Karpas-422 (cell line): Measurements from ENCODE around the gene PRKCE. TPM values are rescaled to one million over a fixed set of nuclear protein-coding genes. Genes with fewer than 3 reads are reported as not detected.
A peak's percentile ranks its signal among the peaks of the same experiment; 100 is the strongest.

Source experiments
- DNase-seq: peaks from one replicate; pipeline ENCODE4 v3.0.0-alpha.2; 2015
- H2AFZ ChIP-seq: fragments of 200-600 bp; sonication (generic); 2 replicates; pipeline ENCODE4 v1.6.1; 2014; ENCODE audit warnings: antibody characterized with exemption, low read length, mixed read lengths
- H3K27ac ChIP-seq: fragments of 200-600 bp; sonication (generic); 2 replicates; pipeline ENCODE4 v1.5.1; 2014; ENCODE audit warnings: mild to moderate bottlenecking, low read length, moderate library complexity
- H3K27me3 ChIP-seq: fragments of 200-600 bp; sonication (generic); 2 replicates; pipeline ENCODE4 v1.6.1; 2014; ENCODE audit warnings: low read length, mixed read lengths
- H3K36me3 ChIP-seq: fragments of 200-600 bp; sonication (generic); 2 replicates; pipeline ENCODE4 v1.6.1; 2014; ENCODE audit warnings: low read length, mixed read lengths; ENCODE audit not compliant: insufficient read depth
- H3K4me1 ChIP-seq: fragments of 200-600 bp; sonication (generic); 2 replicates; pipeline ENCODE4 v1.6.1; 2014; ENCODE audit warnings: mild to moderate bottlenecking, low read length, mixed read lengths
- H3K4me2 ChIP-seq: fragments of 200-600 bp; sonication (generic); 2 replicates; pipeline ENCODE4 v1.6.1; 2014; ENCODE audit warnings: low read length, low read depth, mild to moderate bottlenecking; ENCODE audit not compliant: poor library complexity, severe bottlenecking
- H3K4me3 ChIP-seq: fragments of 200-600 bp; sonication (generic); 2 replicates; pipeline ENCODE4 v1.5.1; 2014; ENCODE audit warnings: mild to moderate bottlenecking, antibody characterized with exemption, low read length, mixed read lengths
- H3K79me2 ChIP-seq: fragments of 200-600 bp; sonication (generic); 2 replicates; pipeline ENCODE4 v1.6.1; 2014; ENCODE audit warnings: mild to moderate bottlenecking, low read length, mixed read lengths
- H3K9ac ChIP-seq: fragments of 200-600 bp; sonication (generic); 2 replicates; pipeline ENCODE4 v1.6.0; 2014; ENCODE audit warnings: low read length
- H3K9me2 ChIP-seq: fragments of 200-600 bp; sonication (generic), shearing (Covaris generic); replicated peaks from 2 replicates; pipeline ENCODE4 v1.6.0; 2014; ENCODE audit warnings: mild to moderate bottlenecking, low read length, moderate library complexity; ENCODE audit not compliant: insufficient read depth
- H3K9me3 ChIP-seq: fragments of 300-700, 200-600 bp; sonication (generic); 2 replicates; pipeline ENCODE4 v1.6.1; 2014; ENCODE audit warnings: low read length, mixed read lengths
- H4K20me1 ChIP-seq: fragments of 200-600 bp; sonication (generic); 2 replicates; pipeline ENCODE4 v1.6.1; 2014; ENCODE audit warnings: mild to moderate bottlenecking, antibody characterized with exemption, low read length, low read depth; ENCODE audit not compliant: insufficient read depth
- total RNA-seq: library from RNA; depleted of rRNA; stranded (reverse); fragments of >200 nt; shearing (Covaris generic); gene quantifications from 2 replicates; pipeline ENCODE4 v1.2.3, GENCODE V29; 2014; ENCODE audit warnings: low replicate concordance

PRKCE gene
- total RNA-seq, 1 experiment from 2014 or later: 61.8 TPM

- H3K9me2 ChIP-seq: no peaks in the 10 kb centered on the region
- peaks cover 96% of the 10 kb centered on the region for H3K79me2 ChIP-seq
- H3K9ac ChIP-seq: no peak overlapping the region
- no peaks in the 10 kb centered on the region for H3K36me3 ChIP-seq
- no peak overlapping the region for H3K4me2 ChIP-seq
- no peak overlapping the region for H3K4me3 ChIP-seq
- H3K27me3 ChIP-seq: no peaks in the 10 kb centered on the region
- no peak overlapping the region for H2AFZ ChIP-seq
- no peaks in the 10 kb centered on the region for H3K9me3 ChIP-seq
- H4K20me1 ChIP-seq: peaks cover 11% of the 10 kb centered on the region; the same call in 1 of the 2 replicates
- no peak for DNase-seq
- H3K27ac ChIP-seq: no peak overlapping the region
- peaks cover 19% of the 10 kb centered on the region for H3K4me1 ChIP-seq
Measured at GRCh38 chr2:45759310-45759851, 107.9 kb downstream of the PRKCE start.

GRCh38 chr2:45761635-45762034 is 110.2 kb downstream of the PRKCE start:
- Histone ChIP-seq H3K4me2 (no peak overlapping the region), H3K9me2 (no peaks in the 10 kb centered on the region), H3K27me3 (no peaks in the 10 kb centered on the region), H3K9me3 (no peaks in the 10 kb centered on the region), H2AFZ (no peak overlapping the region), H3K9ac (no peak overlapping the region), H3K27ac (no peak overlapping the region), H3K4me3 (no peak overlapping the region), H3K79me2 (peaks cover 96% of the 10 kb centered on the region), H4K20me1 (peaks cover 11% of the 10 kb centered on the region; the same call in 1 of the 2 replicates), H3K4me1 (peaks cover 42% of the 10 kb centered on the region), H3K36me3 (no peaks in the 10 kb centered on the region)
- no peak for DNase-seq

GRCh38 chr2:45763255-45763654 is 111.8 kb downstream of the PRKCE start:
- Histone ChIP-seq H3K36me3 (no peaks in the 10 kb centered on the region), H3K9me2 (no peaks in the 10 kb centered on the region), H3K79me2 (peaks cover 96% of the 10 kb centered on the region), H2AFZ (no peak overlapping the region), H3K9ac (no peak overlapping the region), H3K9me3 (no peaks in the 10 kb centered on the region), H3K27ac (no peak overlapping the region), H3K27me3 (no peaks in the 10 kb centered on the region), H3K4me1 (peaks cover 58% of the 10 kb centered on the region), H3K4me3 (no peak overlapping the region), H3K4me2 (no peak overlapping the region), H4K20me1 (0 out of 2 replicates have a peak, but pooled peaks cover 6% of the 10 kb centered on the region)
- DNase-seq: no peak

GRCh38 chr2:45763797-45764196 is 112.3 kb downstream of the PRKCE start:
- Histone ChIP-seq H2AFZ (no peak overlapping the region), H3K4me2 (no peak overlapping the region)

GRCh38 chr2:45765007-45765727 is 113.7 kb downstream of the PRKCE start:
- Histone ChIP-seq H3K27ac (peak overlapping the region; percentile 33), H3K9ac (no peak overlapping the region), H2AFZ (no peak overlapping the region), H4K20me1 (no peaks in the 10 kb centered on the region), H3K36me3 (no peaks in the 10 kb centered on the region), H3K4me2 (no peak overlapping the region), H3K9me2 (no peaks in the 10 kb centered on the region), H3K4me1 (peaks cover 77% of the 10 kb centered on the region), H3K4me3 (no peak overlapping the region), H3K9me3 (no peaks in the 10 kb centered on the region), H3K27me3 (no peaks in the 10 kb centered on the region), H3K79me2 (peaks cover 96% of the 10 kb centered on the region)
- no peak for DNase-seq

More at GRCh38 chr2:45763797-45764196, 112.3 kb downstream of the PRKCE start:
- H3K9ac ChIP-seq: no peak overlapping the region
- 0 out of 2 replicates have a peak overlapping the region, but pooled peaks have one; percentile 33 for H3K27ac ChIP-seq
- 0 out of 2 replicates have a peak, but pooled peaks cover 6% of the 10 kb centered on the region for H4K20me1 ChIP-seq
- H3K27me3 ChIP-seq: no peaks in the 10 kb centered on the region
- no peaks in the 10 kb centered on the region for H3K9me2 ChIP-seq
- no peak for DNase-seq
- H3K79me2 ChIP-seq: peaks cover 96% of the 10 kb centered on the region
- H3K4me3 ChIP-seq: no peak overlapping the region
- no peaks in the 10 kb centered on the region for H3K9me3 ChIP-seq
- H3K4me1 ChIP-seq: peaks cover 63% of the 10 kb centered on the region
- no peaks in the 10 kb centered on the region for H3K36me3 ChIP-seq

- H4K20me1 ChIP-seq: no peaks in the 10 kb centered on the region
- H3K9me2 ChIP-seq: no peaks in the 10 kb centered on the region
- H3K27me3 ChIP-seq: no peaks in the 10 kb centered on the region
- DNase-seq: no peak
- no peak overlapping the region for H3K4me3 ChIP-seq
- peaks cover 77% of the 10 kb centered on the region for H3K4me1 ChIP-seq
- H3K9me3 ChIP-seq: no peaks in the 10 kb centered on the region
- H3K36me3 ChIP-seq: no peaks in the 10 kb centered on the region
- H3K79me2 ChIP-seq: peaks cover 96% of the 10 kb centered on the region
- no peak overlapping the region for H2AFZ ChIP-seq
- H3K9ac ChIP-seq: no peak overlapping the region
- peak overlapping the region; percentile 33; the same call in 1 of the 2 replicates for H3K27ac ChIP-seq
- no peak overlapping the region for H3K4me2 ChIP-seq
Measured at GRCh38 chr2:45765728-45766254, 114.3 kb downstream of the PRKCE start.

GRCh38 chr2:45768208-45768607 is 116.7 kb downstream of the PRKCE start:
- no peak for DNase-seq
- Histone ChIP-seq H3K79me2 (peaks cover 100% of the 10 kb centered on the region), H3K9ac (no peak overlapping the region), H3K27ac (peak overlapping the region; percentile 45), H3K9me2 (no peaks in the 10 kb centered on the region), H3K4me2 (no peak overlapping the region), H3K27me3 (no peaks in the 10 kb centered on the region), H3K4me3 (no peak overlapping the region), H3K9me3 (no peaks in the 10 kb centered on the region), H3K4me1 (peaks cover 82% of the 10 kb centered on the region), H4K20me1 (no peaks in the 10 kb centered on the region), H2AFZ (no peak overlapping the region), H3K36me3 (no peaks in the 10 kb centered on the region)

- Histone ChIP-seq H3K4me3 (no peak overlapping the region), H3K4me2 (no peak overlapping the region), H3K9me2 (no peaks in the 10 kb centered on the region), H4K20me1 (no peaks in the 10 kb centered on the region), H3K79me2 (peaks cover 100% of the 10 kb centered on the region), H3K9me3 (no peaks in the 10 kb centered on the region), H3K27ac (peak overlapping the region; percentile 45; the same call in 1 of the 2 replicates), H3K4me1 (peaks cover 82% of the 10 kb centered on the region), H2AFZ (no peak overlapping the region), H3K27me3 (no peaks in the 10 kb centered on the region), H3K36me3 (no peaks in the 10 kb centered on the region), H3K9ac (no peak overlapping the region)
- DNase-seq: no peak
Measured at GRCh38 chr2:45769056-45769455, 117.6 kb downstream of the PRKCE start.
